Astrocyte of the spinal cord (primary cell): Measurements from ENCODE around the gene PVALEF.

ENCODE experiments used
- DNase-seq: peaks from one replicate; pipeline ENCODE4 v3.0.0; 2011; ENCODE audit warnings: low read depth, low spot score
- H3K4me3 ChIP-seq: 2 replicates; pipeline ENCODE4 v1.5.1; 2011; ENCODE audit warnings: low read depth, mild to moderate bottlenecking, low read length, moderate library complexity
- in situ Hi-C: cut with HindIII; loops from 2 replicates; pipeline ENCODE4 v1.10.0; 2017; ENCODE audit warnings: low sequenced_read_pairs
- TF ChIP-seq, protein P1 (sequence below): IDR thresholded peaks from 2 replicates; pipeline ENCODE4 v1.5.1; 2012; ENCODE audit warnings: low read depth, mild to moderate bottlenecking, low read length, inconsistent platforms

The PVALEF gene

GRCh38 chr17:81195941-81196495 is 30.7 kb downstream of the PVALEF start:
- TF ChIP-seq, protein P1, sequence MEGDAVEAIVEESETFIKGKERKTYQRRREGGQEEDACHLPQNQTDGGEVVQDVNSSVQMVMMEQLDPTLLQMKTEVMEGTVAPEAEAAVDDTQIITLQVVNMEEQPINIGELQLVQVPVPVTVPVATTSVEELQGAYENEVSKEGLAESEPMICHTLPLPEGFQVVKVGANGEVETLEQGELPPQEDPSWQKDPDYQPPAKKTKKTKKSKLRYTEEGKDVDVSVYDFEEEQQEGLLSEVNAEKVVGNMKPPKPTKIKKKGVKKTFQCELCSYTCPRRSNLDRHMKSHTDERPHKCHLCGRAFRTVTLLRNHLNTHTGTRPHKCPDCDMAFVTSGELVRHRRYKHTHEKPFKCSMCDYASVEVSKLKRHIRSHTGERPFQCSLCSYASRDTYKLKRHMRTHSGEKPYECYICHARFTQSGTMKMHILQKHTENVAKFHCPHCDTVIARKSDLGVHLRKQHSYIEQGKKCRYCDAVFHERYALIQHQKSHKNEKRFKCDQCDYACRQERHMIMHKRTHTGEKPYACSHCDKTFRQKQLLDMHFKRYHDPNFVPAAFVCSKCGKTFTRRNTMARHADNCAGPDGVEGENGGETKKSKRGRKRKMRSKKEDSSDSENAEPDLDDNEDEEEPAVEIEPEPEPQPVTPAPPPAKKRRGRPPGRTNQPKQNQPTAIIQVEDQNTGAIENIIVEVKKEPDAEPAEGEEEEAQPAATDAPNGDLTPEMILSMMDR, result no peak
- in situ Hi-C loops, result no loop called here

DNA sequence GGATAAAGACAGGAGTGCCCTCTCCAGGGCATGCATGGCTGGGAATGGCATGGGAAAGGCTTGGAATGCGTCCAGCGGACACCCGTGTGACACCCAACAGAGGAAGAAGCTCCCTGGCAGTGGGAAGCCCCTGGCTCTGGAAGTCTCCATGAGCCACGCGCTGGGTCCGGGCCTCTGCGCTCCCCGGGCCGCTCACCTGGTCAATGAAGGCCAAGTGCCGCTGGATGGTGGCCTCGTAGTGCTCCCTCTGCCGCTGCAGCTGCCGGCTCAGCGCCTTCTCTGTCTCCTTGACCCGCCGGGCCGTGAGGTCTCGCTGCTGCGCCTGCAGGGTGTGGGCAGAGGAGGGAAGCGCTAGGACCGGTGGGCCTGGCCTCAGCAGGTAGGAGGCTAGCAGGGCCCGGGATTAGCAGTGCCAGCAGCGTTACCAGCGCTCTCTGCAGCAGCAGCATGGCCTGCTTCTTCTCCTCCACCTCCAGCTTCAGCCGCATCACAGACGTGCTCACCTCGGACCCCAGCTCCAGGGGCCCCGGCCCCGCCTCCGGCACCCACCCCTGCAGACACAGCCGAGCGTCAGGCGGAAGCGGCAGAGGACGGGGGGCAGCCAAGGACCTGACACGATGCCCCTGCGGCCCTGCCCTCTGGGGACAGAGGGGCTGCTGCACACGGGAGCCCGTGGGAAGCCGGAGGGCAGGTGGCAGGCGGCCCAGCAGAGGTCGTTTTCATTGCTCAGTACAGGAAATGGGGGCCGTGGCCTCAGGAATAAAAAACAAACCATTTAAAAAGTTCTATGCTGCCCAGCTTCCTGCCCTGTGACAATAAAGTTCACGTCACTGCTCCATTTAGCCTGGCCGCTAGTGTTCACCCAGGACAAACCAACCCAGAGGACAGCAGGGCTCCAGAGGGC is 31.4 kb downstream of the PVALEF start:
- no peak for DNase-seq
- H3K4me3 ChIP-seq, result no peak overlapping the region
- TF ChIP-seq, protein P1, result no peak
- in situ Hi-C loops, result no loop called here

More at GRCh38 chr17:81195941-81196495, 30.7 kb downstream of the PVALEF start:
- no peak for DNase-seq
- no peak overlapping the region for H3K4me3 ChIP-seq

DNA sequence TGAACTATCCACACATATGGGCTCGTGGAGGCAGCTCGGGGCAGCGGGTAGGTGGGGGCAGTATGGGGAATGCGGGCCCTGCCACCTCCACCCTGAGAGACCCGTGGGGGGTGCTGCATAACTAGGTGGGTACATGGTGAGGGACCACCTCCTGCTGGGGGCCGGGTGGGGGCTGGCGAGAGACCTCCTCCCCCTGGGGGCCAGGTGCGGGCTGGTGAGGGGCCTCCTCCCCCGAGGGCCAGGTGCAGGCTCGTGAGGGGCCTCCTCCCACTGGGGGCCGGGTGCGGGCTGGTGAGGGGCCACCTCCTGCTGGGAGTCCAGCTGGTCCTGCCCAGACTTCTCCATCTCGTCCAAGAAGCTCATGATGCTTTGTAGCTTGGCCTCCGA is 32.1 kb downstream of the PVALEF start:
- no peak for DNase-seq
- in situ Hi-C loops, result no loop called here
- TF ChIP-seq, protein P1, result no peak
- no peak overlapping the region for H3K4me3 ChIP-seq

GRCh38 chr17:81197831-81198490 is 32.7 kb downstream of the PVALEF start:
- TF ChIP-seq, protein P1, result no peak
- in situ Hi-C loops, result no loop called here
- no peak for DNase-seq

DNA sequence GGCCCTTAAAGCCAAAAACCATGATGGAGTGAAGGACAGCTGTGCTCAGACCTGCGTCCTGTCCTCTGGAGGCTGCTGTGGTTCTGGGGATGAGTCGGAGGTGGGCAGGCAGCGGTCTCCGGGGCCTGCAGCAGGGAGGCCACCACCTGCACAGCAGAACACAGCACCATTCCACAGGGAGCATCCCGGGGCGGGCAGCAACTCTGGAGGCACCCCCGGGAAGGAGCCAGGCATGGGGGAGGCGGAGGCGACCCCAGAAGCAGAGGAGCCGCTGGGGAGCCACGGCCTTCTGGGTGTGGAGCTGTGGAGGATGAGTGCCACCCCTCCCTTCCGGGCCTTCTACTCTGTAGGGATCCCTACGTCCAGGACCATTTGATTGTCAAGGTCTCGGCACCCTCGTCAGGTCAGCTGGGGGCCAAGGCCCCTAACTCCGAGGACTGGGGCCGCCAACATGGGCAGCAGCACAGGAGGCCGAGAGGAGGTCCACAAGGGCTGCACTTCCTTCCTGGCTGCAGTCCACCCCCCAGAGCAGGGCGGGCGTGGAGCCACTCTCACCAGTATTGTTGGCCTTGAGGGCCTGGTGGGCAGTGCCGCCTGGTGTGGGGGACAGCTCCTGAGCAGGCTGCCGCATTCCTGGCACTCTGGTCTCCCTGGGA is 33.6 kb downstream of the PVALEF start:
- DNase-seq, result no peak
- H3K4me3 ChIP-seq, result no peak overlapping the region
- TF ChIP-seq, protein P1, result no peak
- in situ Hi-C loops, result no loop called here

More at GRCh38 chr17:81197831-81198490, 32.7 kb downstream of the PVALEF start:
- no peak overlapping the region for H3K4me3 ChIP-seq

GRCh38 chr17:81199482-81199830 is 34.1 kb downstream of the PVALEF start:
- TF ChIP-seq, protein P1, result no peak
- in situ Hi-C loops, result no loop called here
- no peak overlapping the region for H3K4me3 ChIP-seq
- DNase-seq, result no peak
